Prostate gland (tissue), 2 donors: ENCODE measurements around the gene ZC3H8. TPM values are rescaled to one million over a fixed set of nuclear protein-coding genes. Genes with fewer than 3 reads are reported as not detected.

Experiments used
- total RNA-seq, 2 donors: library from RNA; depleted of rRNA; stranded (reverse); fragments of >200 nt; gene quantifications; one replicate each; pipeline ENCODE4 v1.1.0, GENCODE V29; 2016

Gene ZC3H8
- total RNA-seq, 2 donors from 2014 or later = 3.3 to 4.9 TPM

Other genes with a start within 250 kb of the ZC3H8 start
- gene TMEM87B, start 199.8 kb downstream of the ZC3H8 start, total RNA-seq = 10 to 100 TPM; 21.5 to 60.7 TPM
- 1 to 10 TPM; 3.0 to 4.0 TPM for gene FBLN7, start 116.7 kb downstream of the ZC3H8 start, total RNA-seq
- 10 to 100 TPM; 10.2 to 10.5 TPM for gene ZC3H6, start 20.6 kb upstream of the ZC3H8 start, total RNA-seq
- 10 to 100 TPM; 14.3 to 15.6 TPM for gene RGPD8, start 178.6 kb upstream of the ZC3H8 start, total RNA-seq
- gene TTL, start 227.1 kb upstream of the ZC3H8 start, total RNA-seq = 10 to 100 TPM in 1 of 2 donors, 1 to 10 TPM in 1; 8.2 to 12.0 TPM